Trophoblast cell (in vitro differentiated cells and primary cell): ENCODE measurements around the gene CCDC61.

ENCODE experiments used
- DNase-seq, 2 donors: peaks; one replicate each; pipeline ENCODE4 v3.0.0-alpha.2; 2016
- H2AFZ ChIP-seq: 2 replicates; pipeline ENCODE4 v1.6.1; 2013; ENCODE audit warnings: low read length, moderate library complexity, mild to moderate bottlenecking; ENCODE audit not compliant: insufficient read depth, poor library complexity
- H2AK5ac ChIP-seq: 2 replicates; pipeline ENCODE4 v1.6.1; 2013; ENCODE audit warnings: mild to moderate bottlenecking, low read length
- H2BK120ac ChIP-seq: 2 replicates; pipeline ENCODE4 v1.6.1; 2013; ENCODE audit warnings: low read length, mild to moderate bottlenecking, moderate library complexity; ENCODE audit not compliant: insufficient read depth, poor library complexity
- H2BK12ac ChIP-seq: 2 replicates; pipeline ENCODE4 v1.6.1; 2013; ENCODE audit warnings: mild to moderate bottlenecking, low read length, moderate library complexity
- H2BK5ac ChIP-seq: 2 replicates; pipeline ENCODE4 v1.6.1; 2013; ENCODE audit warnings: low read length, low read depth, moderate library complexity, mild to moderate bottlenecking; ENCODE audit not compliant: poor library complexity
- H3K14ac ChIP-seq: 2 replicates; pipeline ENCODE4 v1.6.1; 2013; ENCODE audit warnings: mild to moderate bottlenecking, low read length
- H3K18ac ChIP-seq: 2 replicates; pipeline ENCODE4 v1.6.1; 2013; ENCODE audit warnings: mild to moderate bottlenecking, low read length
- H3K23ac ChIP-seq: 2 replicates; pipeline ENCODE4 v1.6.1; 2013; ENCODE audit warnings: low read length
- H3K27ac ChIP-seq: 2 replicates; pipeline ENCODE4 v1.5.1; 2013; ENCODE audit warnings: low read depth, mild to moderate bottlenecking, inconsistent platforms, low read length, moderate library complexity
- H3K27me3 ChIP-seq: 2 replicates; pipeline ENCODE4 v1.6.1; 2013; ENCODE audit warnings: inconsistent platforms, mild to moderate bottlenecking, low read length, moderate library complexity; ENCODE audit not compliant: insufficient read depth
- H3K36me3 ChIP-seq, 2 experiments: 1 replicate in 1 of 2; 2 replicates in 1 of 2; pipeline ENCODE4 v1.6.1; 2013; ENCODE audit warnings: low read length in 2 of 2, mild to moderate bottlenecking in 2 of 2, moderate library complexity in 1 of 2; ENCODE audit not compliant: insufficient read depth in 2 of 2, control insufficient read depth in 1 of 2
- H3K4ac ChIP-seq: 2 replicates; pipeline ENCODE4 v1.6.1; 2013; ENCODE audit warnings: low read depth, mild to moderate bottlenecking, low read length, moderate library complexity
- H3K4me1 ChIP-seq, 2 experiments: 1 replicate in 1 of 2; 2 replicates in 1 of 2; pipeline ENCODE4 v1.6.1; 2013; ENCODE audit warnings: low read length in 2 of 2, mild to moderate bottlenecking in 2 of 2, moderate library complexity in 1 of 2; ENCODE audit not compliant: insufficient read depth in 2 of 2, control insufficient read depth in 1 of 2
- H3K4me2 ChIP-seq: 2 replicates; pipeline ENCODE4 v1.6.1; 2013; ENCODE audit warnings: inconsistent platforms, mild to moderate bottlenecking, low read length, moderate library complexity
- H3K4me3 ChIP-seq: 2 replicates; pipeline ENCODE4 v1.5.1; 2013; ENCODE audit warnings: mild to moderate bottlenecking, low read depth, low read length, inconsistent platforms
- H3K79me1 ChIP-seq: one replicate; pipeline ENCODE4 v1.6.1; 2013; ENCODE audit warnings: low read length
- H3K79me2 ChIP-seq: 2 replicates; pipeline ENCODE4 v1.6.1; 2013; ENCODE audit warnings: low read length, mild to moderate bottlenecking; ENCODE audit not compliant: control insufficient read depth, insufficient read depth, poor library complexity
- H3K9ac ChIP-seq: 2 replicates; pipeline ENCODE4 v1.6.1; 2013; ENCODE audit warnings: mild to moderate bottlenecking, low read length
- H3K9me3 ChIP-seq: 2 replicates; pipeline ENCODE4 v1.6.1; 2013; ENCODE audit warnings: low read depth, mild to moderate bottlenecking, control low read depth, inconsistent platforms, low read length; ENCODE audit not compliant: insufficient read depth
- H4K12ac ChIP-seq: 2 replicates; pipeline ENCODE4 v1.6.1; 2013; ENCODE audit warnings: low read depth, mild to moderate bottlenecking, low read length, moderate library complexity
- H4K8ac ChIP-seq: 2 replicates; pipeline ENCODE4 v1.6.1; 2013; ENCODE audit warnings: low read depth, mild to moderate bottlenecking, low read length, moderate library complexity
- H4K91ac ChIP-seq: one replicate; pipeline ENCODE4 v1.6.1; 2013; ENCODE audit warnings: low read depth, mild to moderate bottlenecking, low read length, moderate library complexity
- WGBS: extraction: QIAGEN DNeasy Blood & Tissue Kit; methylation state at CpG from one replicate; pipeline ENCODE4 v1.1.7; 2013; ENCODE audit warnings: missing lambda C conversion rate; ENCODE audit not compliant: insufficient read length, insufficient coverage; ENCODE audit errors: extremely low coverage; 5-methylcytosine and 5-hydroxymethylcytosine counted together

Gene CCDC61

DNA sequence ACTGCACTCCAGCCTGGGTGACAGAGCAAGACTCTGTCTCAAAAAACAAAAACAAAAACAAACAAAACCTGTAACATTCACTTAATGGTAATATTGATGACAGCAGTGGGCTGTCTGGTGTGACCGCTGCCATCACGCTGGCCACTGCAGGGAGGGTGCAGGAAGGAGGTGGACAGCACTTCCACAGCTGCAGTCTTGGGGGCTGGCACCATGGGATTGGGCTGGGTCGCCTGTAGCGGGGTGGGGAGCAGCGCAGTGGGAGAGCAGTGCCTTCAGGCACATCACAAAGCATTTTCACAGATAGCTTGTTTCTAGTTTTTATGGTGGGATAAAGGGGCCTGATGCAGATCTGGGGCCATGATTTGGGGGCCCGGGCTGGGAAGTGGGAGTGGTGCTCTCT is 40.3 kb downstream of the CCDC61 start:
- no CpG with 5 or more reads among the region's 6 CpGs for WGBS

DNA sequence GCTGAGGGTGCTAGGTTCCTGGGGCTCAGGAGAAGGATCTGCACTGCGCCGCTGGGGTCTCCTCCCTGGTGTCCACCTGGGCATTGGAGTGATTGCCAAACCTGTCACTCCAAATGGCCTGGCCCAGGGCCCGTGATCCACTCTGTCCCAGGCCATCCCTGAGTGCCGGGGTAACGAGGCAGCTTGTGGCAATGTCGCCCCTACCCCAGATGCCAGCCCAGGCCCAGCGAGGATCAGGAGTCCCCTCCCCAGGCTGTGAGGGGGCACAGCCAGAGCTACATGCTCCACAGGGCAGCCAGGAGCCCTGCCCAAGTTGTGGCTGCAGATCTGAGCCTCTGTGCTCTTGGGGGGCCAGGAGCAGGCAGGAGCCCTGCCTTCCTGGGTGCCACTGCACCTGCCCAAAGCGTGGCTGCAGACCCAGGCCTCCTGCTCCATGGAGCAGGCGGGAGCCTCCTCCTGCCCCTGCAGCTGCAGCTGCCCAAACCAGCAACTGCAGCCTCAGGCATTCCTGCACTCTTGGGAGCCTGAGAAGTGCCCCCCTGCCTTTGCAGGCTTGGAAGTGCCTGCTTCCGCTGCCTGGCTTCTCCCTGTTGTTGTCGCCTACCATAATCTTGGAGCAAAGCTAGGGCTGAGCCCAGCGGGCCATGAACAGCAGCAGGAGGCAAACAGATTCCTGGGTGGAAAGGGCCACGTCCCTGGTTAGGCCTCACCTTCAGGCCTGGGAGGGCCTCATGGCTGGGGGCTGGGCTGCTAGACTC is 40.9 kb downstream of the CCDC61 start:
- Histone ChIP-seq H3K9ac (no peak overlapping the region), H4K12ac (no peak overlapping the region), H3K4me2 (no peak overlapping the region), H3K4me3 (no peak overlapping the region), H3K23ac (no peak overlapping the region), H4K91ac (no peak overlapping the region), H2AFZ (no peak overlapping the region), H3K27ac (no peak overlapping the region), H2BK5ac (no peak overlapping the region), H3K4me1 (no peaks in the 10 kb centered on the region), H4K8ac (no peak overlapping the region), H2AK5ac (no peak overlapping the region), H3K79me1 (no peaks in the 10 kb centered on the region), H3K4ac (no peak overlapping the region), H3K36me3 (no peaks in the 10 kb centered on the region), H3K79me2 (no peaks in the 10 kb centered on the region), H2BK12ac (no peak overlapping the region), H3K14ac (no peak overlapping the region), H3K18ac (no peak overlapping the region), H3K27me3 (peaks cover 6% of the 10 kb centered on the region), H2BK120ac (no peak overlapping the region), H3K9me3 (peaks cover 6% of the 10 kb centered on the region)
- no CpG with 5 or more reads among the region's 13 CpGs for WGBS
- DNase-seq: no peak

More for the DNA sequence above, 40.3 kb downstream of the CCDC61 start:
- Histone ChIP-seq H3K27me3 (peaks cover 5% of the 10 kb centered on the region), H2AK5ac (no peak overlapping the region), H4K12ac (no peak overlapping the region), H2BK5ac (no peak overlapping the region), H4K91ac (no peak overlapping the region), H3K23ac (no peak overlapping the region), H3K4me1 (no peaks in the 10 kb centered on the region), H3K4me2 (no peak overlapping the region), H3K4ac (no peak overlapping the region), H3K27ac (no peak overlapping the region), H3K9me3 (peaks cover 6% of the 10 kb centered on the region), H2BK12ac (no peak overlapping the region), H3K14ac (no peak overlapping the region), H3K9ac (no peak overlapping the region), H2AFZ (no peak overlapping the region), H3K4me3 (no peak overlapping the region), H3K79me2 (no peaks in the 10 kb centered on the region), H3K18ac (no peak overlapping the region), H3K79me1 (no peaks in the 10 kb centered on the region), H2BK120ac (no peak overlapping the region), H4K8ac (no peak overlapping the region), H3K36me3 (no peaks in the 10 kb centered on the region)
- no peak for DNase-seq

DNA sequence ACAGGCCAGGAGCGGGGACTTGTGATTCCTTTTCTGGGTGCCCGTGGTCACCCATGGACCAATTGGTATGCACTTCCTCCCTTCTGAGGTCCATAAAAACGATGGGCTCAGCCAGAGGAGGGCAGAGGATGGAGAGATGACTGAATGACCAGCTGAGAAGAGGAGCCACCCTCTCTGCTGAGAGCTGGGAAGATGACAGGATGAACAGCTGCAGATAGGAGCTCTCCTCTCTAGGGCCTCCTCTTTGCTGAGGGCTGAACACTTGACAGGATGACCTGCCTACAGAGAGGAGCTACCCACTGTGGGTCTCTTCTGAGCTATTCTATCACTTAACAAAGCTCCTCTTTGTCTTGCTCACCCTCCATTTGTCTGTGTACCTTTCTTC is 41.5 kb downstream of the CCDC61 start:
- no peak overlapping the region for H3K18ac ChIP-seq
- no peak overlapping the region for H3K27ac ChIP-seq
- no peak overlapping the region for H3K9ac ChIP-seq
- no peak overlapping the region for H3K4ac ChIP-seq
- no peak overlapping the region for H4K12ac ChIP-seq
- H3K4me1 ChIP-seq: no peaks in the 10 kb centered on the region
- no peak overlapping the region for H4K91ac ChIP-seq
- H3K36me3 ChIP-seq: no peaks in the 10 kb centered on the region
- no peak overlapping the region for H2AK5ac ChIP-seq
- no peaks in the 10 kb centered on the region for H3K79me1 ChIP-seq
- H3K4me2 ChIP-seq: no peak overlapping the region
- H2BK120ac ChIP-seq: no peak overlapping the region
- no peak overlapping the region for H3K4me3 ChIP-seq
- H4K8ac ChIP-seq: no peak overlapping the region
- no peaks in the 10 kb centered on the region for H3K79me2 ChIP-seq
- no peak for DNase-seq
- H3K14ac ChIP-seq: no peak overlapping the region
- H3K9me3 ChIP-seq: peaks cover 6% of the 10 kb centered on the region
- H3K27me3 ChIP-seq: peaks cover 6% of the 10 kb centered on the region
- H2AFZ ChIP-seq: no peak overlapping the region
- WGBS: no CpG with 5 or more reads among the region's 3 CpGs
- no peak overlapping the region for H2BK5ac ChIP-seq
- H2BK12ac ChIP-seq: no peak overlapping the region
- H3K23ac ChIP-seq: no peak overlapping the region

DNA sequence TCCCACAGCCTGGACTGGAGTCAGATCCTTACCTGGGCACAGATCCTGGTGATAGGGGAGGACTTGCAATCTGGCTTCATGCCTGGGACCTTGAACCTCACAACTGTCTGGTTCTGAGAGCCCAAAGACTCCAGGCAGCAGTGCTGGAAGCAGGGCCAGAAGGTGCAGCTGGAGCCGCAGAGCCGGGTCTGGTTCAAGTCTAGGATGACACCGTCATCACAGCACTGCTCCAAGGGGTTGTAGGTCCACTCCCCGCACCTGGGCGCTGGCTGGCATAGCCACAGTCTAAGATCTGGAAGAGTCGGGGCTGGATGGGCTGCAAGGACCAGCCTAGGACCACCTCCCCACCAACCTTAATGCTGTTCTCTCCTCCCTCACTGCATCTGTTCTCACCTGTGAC is 44.9 kb downstream of the CCDC61 start:
- H4K91ac ChIP-seq: no peak overlapping the region
- WGBS: no CpG with 5 or more reads among the region's 6 CpGs
- no peak overlapping the region for H3K4ac ChIP-seq
- DNase-seq: no peak
- no peak overlapping the region for H4K8ac ChIP-seq
- no peak overlapping the region for H2AFZ ChIP-seq
- H3K27ac ChIP-seq: no peak overlapping the region
- H3K14ac ChIP-seq: no peak overlapping the region
- H2BK5ac ChIP-seq: no peak overlapping the region
- no peak overlapping the region for H4K12ac ChIP-seq
- no peak overlapping the region for H3K4me2 ChIP-seq
- no peak overlapping the region for H3K4me3 ChIP-seq
- no peaks in the 10 kb centered on the region for H3K36me3 ChIP-seq
- H3K9ac ChIP-seq: no peak overlapping the region
- H3K79me2 ChIP-seq: no peaks in the 10 kb centered on the region
- H3K4me1 ChIP-seq: no peaks in the 10 kb centered on the region
- H3K79me1 ChIP-seq: no peaks in the 10 kb centered on the region
- H3K23ac ChIP-seq: no peak overlapping the region
- H2BK120ac ChIP-seq: no peak overlapping the region
- H2AK5ac ChIP-seq: no peak overlapping the region
- peaks cover 6% of the 10 kb centered on the region for H3K27me3 ChIP-seq
- no peak overlapping the region for H2BK12ac ChIP-seq
- H3K9me3 ChIP-seq: peaks cover 13% of the 10 kb centered on the region
- H3K18ac ChIP-seq: no peak overlapping the region
